HepG2 (cell line): Measurements from ENCODE around the gene ABCB8. TPM values are rescaled to one million over a fixed set of nuclear protein-coding genes. Genes with fewer than 3 reads are reported as not detected.

Source experiments
- AKNA ChIP-seq: sonication (generic); formaldehyde crosslinking; IDR thresholded peaks from 2 replicates; pipeline ENCODE4 v1.4.0; 2020; ENCODE audit warnings: missing genetic modification reagents, borderline replicate concordance
- ARNTL ChIP-seq: sonication (generic); formaldehyde crosslinking; IDR thresholded peaks from 2 replicates; pipeline ENCODE4 v1.4.0; 2020; ENCODE audit warnings: mild to moderate bottlenecking, missing genetic modification reagents
- HNRNPH1 ChIP-seq: fragments of 200-400 bp; formaldehyde crosslinking; optimal IDR thresholded peaks from 2 replicates; pipeline ENCODE3; 2017; ENCODE audit warnings: mild to moderate bottlenecking, low read depth, low read length
- LBX2 ChIP-seq: sonication (generic); formaldehyde crosslinking; IDR thresholded peaks from 2 replicates; pipeline ENCODE4 v1.5.0; 2020; ENCODE audit warnings: missing genetic modification reagents, mild to moderate bottlenecking, borderline replicate concordance
- MLXIP ChIP-seq: sonication (generic); formaldehyde crosslinking; IDR thresholded peaks from 2 replicates; pipeline ENCODE4 v1.9.0; 2021; ENCODE audit warnings: missing genetic modification reagents, borderline replicate concordance
- NBN ChIP-seq: fragments of 450-650 bp; conservative IDR thresholded peaks from 2 replicates; pipeline ENCODE4 v1.6.1; 2017
- RFX1 ChIP-seq: fragments of 450-650 bp; IDR thresholded peaks from 2 replicates; pipeline ENCODE4 v1.6.1; 2017
- TMF1 ChIP-seq: sonication (generic); formaldehyde crosslinking; IDR thresholded peaks from 2 replicates; pipeline ENCODE4 v1.8.1; 2022; ENCODE audit warnings: low read depth, missing genetic modification reagents
- UBTF ChIP-seq: sonication (generic); formaldehyde crosslinking; IDR thresholded peaks from 2 replicates; pipeline ENCODE4 v1.4.0; 2020; ENCODE audit warnings: mild to moderate bottlenecking, missing genetic modification reagents
- ZBTB21 ChIP-seq: sonication (generic); formaldehyde crosslinking; IDR thresholded peaks from 2 replicates; pipeline ENCODE4 v1.4.0; 2020; ENCODE audit warnings: missing genetic modification reagents
- ZNF224 ChIP-seq: sonication (generic); formaldehyde crosslinking; IDR thresholded peaks from 2 replicates; pipeline ENCODE4 v1.5.0; 2020; ENCODE audit warnings: mild to moderate bottlenecking, missing genetic modification reagents
- ZNF619 ChIP-seq: sonication (generic); formaldehyde crosslinking; IDR thresholded peaks from 2 replicates; pipeline ENCODE4 v1.4.0; 2020; ENCODE audit warnings: mild to moderate bottlenecking, missing genetic modification reagents
- ZNF660 ChIP-seq: sonication (generic); formaldehyde crosslinking; IDR thresholded peaks from 2 replicates; pipeline ENCODE4 v1.5.1; 2020; ENCODE audit warnings: mild to moderate bottlenecking, low read depth, missing genetic modification reagents, borderline replicate concordance
- ZNF710 ChIP-seq: sonication (generic); formaldehyde crosslinking; IDR thresholded peaks from 2 replicates; pipeline ENCODE4 v1.5.0; 2020; ENCODE audit warnings: mild to moderate bottlenecking, missing genetic modification reagents, borderline replicate concordance
- ZNF713 ChIP-seq: sonication (generic); formaldehyde crosslinking; IDR thresholded peaks from 2 replicates; pipeline ENCODE4 v1.4.0; 2020; ENCODE audit warnings: mild to moderate bottlenecking, missing genetic modification reagents
- ZNF768 ChIP-seq: sonication (generic); formaldehyde crosslinking; IDR thresholded peaks from 2 replicates; pipeline ENCODE4 v1.4.0; 2020; ENCODE audit warnings: missing genetic modification reagents
- polyA plus RNA-seq, 8 experiments: library from polyadenylated mRNA; depleted of rRNA in 3 of 8; stranded (reverse) in 7 of 8; unstranded in 1 of 8; fragments of >200 nt; fragmentation: Illumina TruSeq in 4 of 8; extraction: Trizol in 4 of 8; gene quantifications; 2 replicates each; pipeline versions ENCODE4 v1.2.1 to v1.2.3, GENCODE V29; 2011 to 2016; ENCODE audit warnings: low read depth in 4 of 8, missing spikeins in 1 of 8, mixed read lengths in 1 of 8; ENCODE audit not compliant: insufficient read depth in 1 of 8
- total RNA-seq, 5 experiments: library from RNA; depleted of rRNA; stranded (reverse); fragments of >200 nt; fragmentation: Illumina TruSeq; extraction: Trizol; gene quantifications; 2 replicates each; pipeline ENCODE4 v1.2.3, GENCODE V29; 2016; ENCODE audit warnings: low read depth in 1 of 5

Gene ABCB8
- total and polyA plus RNA-seq, 2 of the 13 experiments (the other 11 are each of a cell fraction or from before 2014, with no cell fraction given): 6.6 to 16.7 TPM

GRCh38 chr7:151057989-151058780, 29.9 kb downstream of the ABCB8 start (continued):
- TF ChIP-seq MLXIP (CRISPR knock-in tag): no peak
- no peak for TF ChIP-seq AKNA (CRISPR knock-in tag)
- peak; percentile 70; the same call in 1 of the 2 replicates for TF ChIP-seq ZBTB21 (CRISPR knock-in tag)
- TF ChIP-seq ZNF224 (CRISPR knock-in tag): 0 out of 2 replicates have a peak, but pooled peaks have one; percentile 16
- TF ChIP-seq RFX1: no peak
- TF ChIP-seq UBTF: peak; percentile 64; the same call in 1 of the 2 replicates
- TF ChIP-seq ZNF713 (CRISPR knock-in tag): no peak
- no peak for TF ChIP-seq ZNF660 (CRISPR knock-in tag)
- TF ChIP-seq TMF1 (CRISPR knock-in tag): no peak
- no peak; the same call in none of the 2 replicates for TF ChIP-seq ZNF619
- no peak for TF ChIP-seq LBX2 (CRISPR knock-in tag)
- TF ChIP-seq ZNF768 (CRISPR knock-in tag): no peak; the same call in 1 of the 2 replicates
- peak; percentile 72; the same call in 1 of the 2 replicates for TF ChIP-seq ARNTL (CRISPR knock-in tag)
- no peak for TF ChIP-seq ZNF710
- no peak for TF ChIP-seq NBN
- no peak for TF ChIP-seq HNRNPH1
